ENCODE results near the gene PDIK1L. TPM values are rescaled to one million over a fixed set of nuclear protein-coding genes. Genes with fewer than 3 reads are reported as not detected.

Gene PDIK1L
- polyA plus RNA-seq, 1 donor (not counting 4 experiments of a cell fraction or from before 2014, with no cell fraction given) = 2.8 TPM

DNA sequence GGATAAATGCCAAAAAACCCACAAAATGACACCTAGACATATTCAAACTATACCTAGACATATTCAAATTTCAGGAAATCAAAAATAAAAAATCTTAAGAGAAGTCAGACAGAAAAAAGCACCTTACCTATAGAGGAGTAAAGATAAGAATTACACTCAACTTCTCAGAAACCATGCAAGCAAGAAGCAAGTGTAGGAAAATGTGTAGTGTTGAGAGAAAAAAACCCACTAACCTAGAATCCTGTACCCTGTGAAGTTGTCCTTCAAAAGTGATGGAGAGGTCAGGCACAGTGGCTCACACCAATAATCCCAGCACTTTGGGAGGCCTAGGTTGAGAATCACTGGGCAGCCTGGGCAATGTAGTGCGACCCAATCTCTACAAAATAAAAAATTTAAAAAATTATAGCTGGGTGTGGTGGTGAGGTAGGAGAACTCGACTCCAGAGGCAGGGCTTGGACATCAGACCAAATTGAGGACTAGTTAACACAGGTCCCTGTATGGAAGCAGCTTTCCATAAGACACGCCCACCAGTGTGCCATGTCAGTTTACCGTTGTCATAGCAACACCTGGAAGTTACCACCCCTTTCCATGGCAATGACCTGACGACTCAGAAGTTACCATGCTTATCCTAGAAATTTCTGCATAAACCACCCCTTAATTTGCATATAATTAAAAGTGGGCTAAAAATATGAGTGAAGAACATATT, 20.7 kb downstream of the PDIK1L start:
- H3K4me1 ChIP-seq (ENCODE audit: control insufficient read depth, extremely low read depth, insufficient read depth, low read length) = peaks cover 9% of the 10 kb centered on the region
- H3K9me1 ChIP-seq (ENCODE audit: control insufficient read depth, extremely low read depth, insufficient read depth, low read length) = no peaks in the 10 kb centered on the region
- H3K4me3 ChIP-seq (ENCODE audit: control insufficient read depth in 2 of 3, extremely low read depth in 1 of 3, insufficient read depth in 2 of 3, low read depth in 1 of 3, low read length in 3 of 3) = no peak overlapping the region
- no peak overlapping the region for H3K4me2 ChIP-seq (ENCODE audit: control insufficient read depth, extremely low read depth, insufficient read depth, low read depth, low read length)
- no peak overlapping the region for H3K9ac ChIP-seq (ENCODE audit: control insufficient read depth, extremely low read depth, insufficient read depth, low read length)
- no peaks in the 10 kb centered on the region for H3K36me3 ChIP-seq (ENCODE audit: control insufficient read depth in 2 of 2, extremely low read depth in 1 of 2, insufficient read depth in 2 of 2, low read length in 2 of 2)
- FAIRE-seq (no peak), DNase-seq (ENCODE audit: low read depth, low spot score) (no peak)
- H4K20me1 ChIP-seq (ENCODE audit: control insufficient read depth, extremely low read depth, insufficient read depth, low read length) = no peaks in the 10 kb centered on the region
- TF ChIP-seq, protein P1, sequence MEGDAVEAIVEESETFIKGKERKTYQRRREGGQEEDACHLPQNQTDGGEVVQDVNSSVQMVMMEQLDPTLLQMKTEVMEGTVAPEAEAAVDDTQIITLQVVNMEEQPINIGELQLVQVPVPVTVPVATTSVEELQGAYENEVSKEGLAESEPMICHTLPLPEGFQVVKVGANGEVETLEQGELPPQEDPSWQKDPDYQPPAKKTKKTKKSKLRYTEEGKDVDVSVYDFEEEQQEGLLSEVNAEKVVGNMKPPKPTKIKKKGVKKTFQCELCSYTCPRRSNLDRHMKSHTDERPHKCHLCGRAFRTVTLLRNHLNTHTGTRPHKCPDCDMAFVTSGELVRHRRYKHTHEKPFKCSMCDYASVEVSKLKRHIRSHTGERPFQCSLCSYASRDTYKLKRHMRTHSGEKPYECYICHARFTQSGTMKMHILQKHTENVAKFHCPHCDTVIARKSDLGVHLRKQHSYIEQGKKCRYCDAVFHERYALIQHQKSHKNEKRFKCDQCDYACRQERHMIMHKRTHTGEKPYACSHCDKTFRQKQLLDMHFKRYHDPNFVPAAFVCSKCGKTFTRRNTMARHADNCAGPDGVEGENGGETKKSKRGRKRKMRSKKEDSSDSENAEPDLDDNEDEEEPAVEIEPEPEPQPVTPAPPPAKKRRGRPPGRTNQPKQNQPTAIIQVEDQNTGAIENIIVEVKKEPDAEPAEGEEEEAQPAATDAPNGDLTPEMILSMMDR (optimal IDR thresholded peaks at IDR 0.05 in 1 of 3, IDR thresholded peaks at IDR 0.05 in 1 of 3, conservative IDR thresholded peaks at IDR 0.05 in 1 of 3; ENCODE audit: extremely low read depth in 1 of 3, insufficient read depth in 2 of 3, low read length in 3 of 3) = no peak
- TF ChIP-seq EZH2 (IDR thresholded peaks at IDR 0.05; ENCODE audit: low read length) = no peak
- H3K9me3 ChIP-seq (ENCODE audit: control insufficient read depth, low read depth, low read length) = no peaks in the 10 kb centered on the region
- H2AFZ ChIP-seq (ENCODE audit: control insufficient read depth, low read length) = no peak overlapping the region
- H3K27me3 ChIP-seq (ENCODE audit: control insufficient read depth, extremely low read depth, insufficient read depth, low read length) = no peaks in the 10 kb centered on the region
- dilution Hi-C loops (cut with MboI; ENCODE audit: extremely low pct_ligation_motif_present, low sequenced_read_pairs) = no loop called here
- no peak overlapping the region for H3K27ac ChIP-seq (ENCODE audit: control insufficient read depth, insufficient read depth, low read length)
- H3K79me2 ChIP-seq (ENCODE audit: control insufficient read depth, insufficient read depth, low read length) = no peaks in the 10 kb centered on the region

DNA sequence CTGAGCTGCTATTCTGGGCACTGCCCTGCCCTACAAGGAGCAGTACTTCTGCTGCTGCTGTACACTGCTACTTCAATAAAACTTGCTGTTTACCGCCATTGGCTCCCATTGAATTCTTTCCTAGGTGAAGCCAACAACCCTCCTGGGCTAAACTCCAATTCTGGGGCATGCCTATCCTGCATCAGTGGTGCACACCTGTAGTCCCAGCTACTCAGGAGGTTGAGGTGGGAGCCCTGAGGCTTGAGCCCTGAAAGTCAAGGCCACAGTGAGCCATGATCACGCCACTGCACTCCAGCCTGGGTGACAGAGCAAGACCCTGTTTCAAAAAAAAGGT, 21.2 kb downstream of the PDIK1L start:
- Histone ChIP-seq H3K27me3 (ENCODE audit: control insufficient read depth, extremely low read depth, insufficient read depth, low read length) (no peaks in the 10 kb centered on the region), H3K9me1 (ENCODE audit: control insufficient read depth, extremely low read depth, insufficient read depth, low read length) (no peaks in the 10 kb centered on the region), H3K36me3 (ENCODE audit: control insufficient read depth in 2 of 2, extremely low read depth in 1 of 2, insufficient read depth in 2 of 2, low read length in 2 of 2) (no peaks in the 10 kb centered on the region), H3K4me1 (ENCODE audit: control insufficient read depth, extremely low read depth, insufficient read depth, low read length) (peaks cover 4% of the 10 kb centered on the region), H3K79me2 (ENCODE audit: control insufficient read depth, insufficient read depth, low read length) (no peaks in the 10 kb centered on the region), H3K9ac (ENCODE audit: control insufficient read depth, extremely low read depth, insufficient read depth, low read length) (no peak overlapping the region), H4K20me1 (ENCODE audit: control insufficient read depth, extremely low read depth, insufficient read depth, low read length) (no peaks in the 10 kb centered on the region), H3K27ac (ENCODE audit: control insufficient read depth, insufficient read depth, low read length) (no peak overlapping the region), H3K4me2 (ENCODE audit: control insufficient read depth, extremely low read depth, insufficient read depth, low read depth, low read length) (no peak overlapping the region), H3K4me3 (ENCODE audit: control insufficient read depth in 2 of 3, extremely low read depth in 1 of 3, insufficient read depth in 2 of 3, low read depth in 1 of 3, low read length in 3 of 3) (no peak overlapping the region), H2AFZ (ENCODE audit: control insufficient read depth, low read length) (no peak overlapping the region), H3K9me3 (ENCODE audit: control insufficient read depth, low read depth, low read length) (no peaks in the 10 kb centered on the region)
- DNase-seq (ENCODE audit: low read depth, low spot score) (no peak), FAIRE-seq (no peak)
- no peak for TF ChIP-seq EZH2 (IDR thresholded peaks at IDR 0.05; ENCODE audit: low read length)
- TF ChIP-seq, protein P1 (optimal IDR thresholded peaks at IDR 0.05 in 1 of 3, IDR thresholded peaks at IDR 0.05 in 1 of 3, conservative IDR thresholded peaks at IDR 0.05 in 1 of 3; ENCODE audit: extremely low read depth in 1 of 3, insufficient read depth in 2 of 3, low read length in 3 of 3) = no peak
- dilution Hi-C loops (cut with MboI; ENCODE audit: extremely low pct_ligation_motif_present, low sequenced_read_pairs) = no loop called here

Measured in keratinocyte (primary cell).